DOHH2 (cell line): ENCODE results near the gene MYH7B.

Experiments
- CTCF ChIP-seq: fragments of 200-600 bp; sonication (generic); IDR thresholded peaks from one replicate; pipeline ENCODE4 v1.5.1; 2014; ENCODE audit warnings: antibody characterized with exemption, mild to moderate bottlenecking, low read depth, low read length; ENCODE audit not compliant: poor library complexity, severe bottlenecking
- EZH2phosphoT487 ChIP-seq: fragments of 200-600 bp; sonication (generic); IDR thresholded peaks from 2 replicates; pipeline ENCODE4 v1.6.1; 2017; ENCODE audit warnings: borderline replicate concordance, mild to moderate bottlenecking, antibody characterized with exemption, low read length, moderate library complexity, mixed read lengths

DNA sequence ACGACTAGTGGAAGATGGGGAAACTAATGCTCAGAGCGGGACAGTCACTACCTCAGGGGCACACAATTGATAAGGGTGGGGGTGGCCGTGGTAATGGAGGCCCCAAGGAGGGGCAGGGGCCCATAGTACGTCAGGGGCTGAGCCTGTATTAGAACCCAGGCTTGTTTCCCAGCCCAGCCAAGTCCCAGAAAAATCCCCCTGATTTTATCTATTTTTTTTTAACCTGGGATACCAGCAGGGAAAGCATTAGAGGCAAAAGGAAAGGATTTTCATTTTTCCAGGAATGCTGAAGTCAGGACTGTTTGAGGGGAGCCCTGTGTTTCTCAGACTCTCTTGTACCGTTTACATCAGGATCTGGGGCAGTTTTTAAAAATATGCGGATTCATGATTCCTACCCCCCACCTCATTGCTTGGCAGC is 382 bp downstream of the MYH7B start:
- no peak for TF ChIP-seq EZH2phosphoT487
- TF ChIP-seq CTCF = no peak
